Activated gamma-delta T cell treated with anti-CD3 and anti-CD28 coated beads, Interleukin-2, amount 50 U/mL, for 16 hours (primary cell): ENCODE data around the gene LTO1.

Experiments
- DNase-seq: peaks from one replicate; pipeline ENCODE4 v3.0.0-alpha.2; 2020; ENCODE audit warnings: low read depth

Gene LTO1

GRCh38 chr11:69644962-69645675 lies 30.0 kb downstream of the LTO1 start:
- no peak for DNase-seq

GRCh38 chr11:69644071-69644961 lies 30.8 kb downstream of the LTO1 start:
- no peak for DNase-seq

GRCh38 chr11:69643646-69644045 lies 31.5 kb downstream of the LTO1 start:
- DNase-seq: no peak

GRCh38 chr11:69642913-69643632 lies 32.1 kb downstream of the LTO1 start:
- peak; percentile 62 for DNase-seq

GRCh38 chr11:69642549-69642912 lies 32.6 kb downstream of the LTO1 start:
- peak; percentile 22 for DNase-seq

GRCh38 chr11:69641681-69642548 lies 33.2 kb downstream of the LTO1 start:
- DNase-seq: no peak

- no peak for DNase-seq
These were observed 34.1 kb downstream of the LTO1 start, which contains the start of gene CCND1 for GRCh38 chr11:69640995-69641581. Gene CCND1, plus strand, starts transcription at chr11:69641156. Its CDS starts 158 bp downstream, at chr11:69641314.

GRCh38 chr11:69640260-69640994 lies 34.7 kb downstream of the LTO1 start:
- DNase-seq: no peak

- DNase-seq: no peak
These were observed 35.3 kb downstream of the LTO1 start for GRCh38 chr11:69639831-69640230.

GRCh38 chr11:69638941-69639681 lies 36.0 kb downstream of the LTO1 start:
- DNase-seq: no peak

GRCh38 chr11:69637941-69638871 lies 36.9 kb downstream of the LTO1 start:
- DNase-seq: no peak

- no peak for DNase-seq
These were observed 37.8 kb downstream of the LTO1 start for GRCh38 chr11:69637198-69637940.

GRCh38 chr11:69636512-69637197 lies 38.5 kb downstream of the LTO1 start:
- DNase-seq: no peak

- no peak for DNase-seq
These were observed 39.2 kb downstream of the LTO1 start for GRCh38 chr11:69635804-69636511.

- no peak for DNase-seq
These were observed 40.0 kb downstream of the LTO1 start for GRCh38 chr11:69635195-69635594.

GRCh38 chr11:69634590-69634989 lies 40.6 kb downstream of the LTO1 start:
- no peak for DNase-seq

- no peak for DNase-seq
These were observed 41.1 kb downstream of the LTO1 start for GRCh38 chr11:69634069-69634468.
